Stimulated activated CD4-positive, alpha-beta T cell treated with anti-CD3 and anti-CD28 coated beads, TNF-alpha, amount 100 ng/mL, for 24 hours (primary cell): ENCODE data around the gene TTF1.
A peak's percentile ranks its signal among the peaks of the same experiment; 100 is the strongest.
"Not testable (repeated sequence)": the region's sequence is repeated elsewhere in the genome, so short reads cannot be mapped to it uniquely, and the experiment has no call there.

Experiments
- DNase-seq, 3 experiments: peaks; one replicate each; pipeline ENCODE4 v3.0.0-alpha.2; 2020; ENCODE audit warnings: low read depth in 3 of 3

The TTF1 gene

GRCh38 chr9:132411091-132411508 is 4.5 kb upstream of the TTF1 start:
- DNase-seq, result peak; percentile 29 to 63 (median 38)

DNA sequence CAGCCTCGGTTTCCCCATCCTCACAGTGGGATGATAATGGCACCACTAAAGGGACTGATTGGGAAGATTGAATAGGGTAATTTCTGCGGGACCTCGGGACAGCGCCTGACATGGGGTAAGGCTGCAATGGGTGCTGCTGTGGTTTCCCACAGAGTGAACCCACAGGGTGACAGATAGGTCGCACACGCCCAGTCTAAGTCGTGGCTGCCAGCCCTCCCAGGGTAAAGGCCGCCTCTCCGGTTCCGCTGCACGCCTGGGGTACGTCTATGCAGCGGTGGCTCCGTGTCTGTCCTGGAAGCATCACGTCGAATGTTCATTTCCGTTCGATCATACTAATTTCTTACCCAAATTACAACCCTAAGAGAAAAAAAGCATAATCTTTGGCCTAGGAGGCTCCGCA is 4.0 kb upstream of the TTF1 start:
- DNase-seq, result no peak

GRCh38 chr9:132409828-132410528 is 3.3 kb upstream of the TTF1 start, which contains the start of gene CFAP77:
Gene CFAP77 (plus strand): TSS chr9:132410211. CDS start chr9:132410272, 61 bp downstream.
- no peak for DNase-seq

DNA sequence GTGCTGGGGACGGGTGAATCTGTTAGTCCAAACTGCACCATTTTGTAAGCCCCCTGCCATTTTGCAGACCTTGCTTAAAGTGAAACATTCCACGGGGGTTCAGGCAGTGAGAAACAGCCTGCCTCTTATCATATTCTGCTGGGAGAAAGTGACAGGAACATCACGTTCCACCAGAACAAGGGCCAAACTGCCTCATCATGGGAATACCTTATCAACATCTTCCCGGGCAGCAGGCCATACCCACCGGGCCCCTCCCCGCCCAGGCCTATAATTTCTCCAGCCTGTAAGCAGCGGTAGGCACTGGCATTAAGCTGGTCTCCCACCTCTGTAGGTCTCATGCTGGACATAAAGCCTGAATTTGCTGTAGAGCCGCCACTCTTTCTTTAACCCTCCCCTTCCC is 1.9 kb upstream of the TTF1 start:
- DNase-seq, result no peak

DNA sequence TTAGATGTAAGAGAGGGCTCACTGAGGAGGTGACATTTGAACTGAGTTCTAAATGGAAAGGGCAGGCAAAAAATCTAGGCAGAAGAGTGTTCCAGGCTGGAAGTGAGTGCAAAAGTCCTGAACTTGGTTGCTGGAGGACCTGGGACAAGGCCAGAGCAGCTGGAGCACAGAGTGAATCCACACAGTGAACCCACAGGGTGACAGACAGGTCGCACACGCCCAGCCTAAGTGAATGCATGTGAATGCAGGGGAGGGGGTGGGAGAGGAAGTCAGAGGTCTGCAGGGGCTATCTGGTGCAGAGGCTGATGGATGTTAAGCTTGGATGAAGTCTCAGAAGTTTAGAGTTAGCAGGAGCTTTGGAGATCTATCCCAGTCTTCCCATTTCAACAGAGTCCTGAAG is 556 bp upstream of the TTF1 start:
- no peak for DNase-seq

- DNase-seq, result no peak
These were observed 2.3 kb downstream of the TTF1 start for GRCh38 chr9:132404228-132404881.

- DNase-seq, result no peak
These were observed 4.8 kb downstream of the TTF1 start for GRCh38 chr9:132401824-132402223.

DNA sequence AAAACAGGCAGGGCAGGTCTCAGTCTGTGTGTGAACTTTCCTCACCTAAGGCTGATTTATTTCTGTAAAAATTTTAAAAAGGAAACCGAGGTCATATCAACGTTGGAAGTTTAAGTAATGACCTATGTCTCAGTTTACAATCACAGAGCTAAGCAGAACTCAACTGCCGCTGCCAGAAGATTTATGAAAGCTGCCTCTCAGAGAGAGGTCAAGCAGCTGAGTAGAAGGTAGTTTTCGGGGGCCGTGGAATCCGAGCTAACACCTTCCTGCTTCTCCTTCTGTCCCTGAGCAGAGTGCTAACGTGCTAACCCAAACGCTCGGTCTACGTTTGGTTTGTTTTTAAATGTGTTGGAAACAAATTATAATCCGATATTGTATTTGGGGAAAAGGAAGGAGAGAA is 11.1 kb downstream of the TTF1 start:
- DNase-seq, result no peak

GRCh38 chr9:132391449-132391848 is 15.2 kb downstream of the TTF1 start:
- no peak for DNase-seq

- DNase-seq, result no peak
These were observed 15.7 kb downstream of the TTF1 start for GRCh38 chr9:132390966-132391365.

DNA sequence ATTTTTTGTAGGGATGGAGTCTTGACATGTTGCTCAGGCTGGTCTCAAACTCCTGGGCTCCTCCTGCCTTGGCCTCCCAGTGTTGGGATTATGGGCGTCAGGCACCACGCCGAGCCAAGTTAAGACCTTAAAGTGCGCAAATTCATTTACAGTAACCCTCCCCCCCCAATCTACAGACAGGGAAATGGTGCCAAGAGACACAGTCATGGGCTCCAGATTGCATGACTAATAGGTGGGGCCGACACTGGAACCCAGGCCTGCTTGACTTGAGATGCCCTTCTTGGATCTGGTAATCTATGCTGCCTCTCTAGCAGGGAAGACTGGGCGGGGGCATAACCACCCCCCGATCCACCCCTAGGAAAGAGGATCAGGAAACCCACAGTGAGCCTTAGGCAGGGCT is 19.5 kb downstream of the TTF1 start:
- no peak for DNase-seq

GRCh38 chr9:132384376-132384775 is 22.3 kb downstream of the TTF1 start:
- no peak for DNase-seq

DNA sequence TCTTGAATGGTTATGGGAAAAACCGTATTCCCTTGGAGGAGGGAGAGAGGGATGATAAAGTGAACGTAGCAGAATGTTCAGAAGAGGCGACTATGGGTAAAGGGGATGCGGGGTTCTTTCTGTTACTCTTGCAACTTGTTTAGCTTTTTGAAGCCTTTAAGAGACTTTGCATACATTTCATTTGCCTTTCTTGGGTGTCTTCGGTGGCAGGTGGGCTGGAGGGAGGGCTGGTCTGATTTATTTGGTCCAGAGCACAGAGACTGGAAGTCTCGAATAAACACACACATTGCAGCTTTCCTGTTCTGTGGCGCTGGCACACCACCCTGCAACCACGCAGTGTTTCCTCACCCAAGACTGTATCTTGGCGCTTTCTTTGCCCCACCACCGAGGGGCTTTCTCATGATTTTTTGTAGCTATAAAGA is 23.2 kb downstream of the TTF1 start:
- no peak for DNase-seq

GRCh38 chr9:132381966-132382541 is 24.6 kb downstream of the TTF1 start:
- no peak for DNase-seq

DNA sequence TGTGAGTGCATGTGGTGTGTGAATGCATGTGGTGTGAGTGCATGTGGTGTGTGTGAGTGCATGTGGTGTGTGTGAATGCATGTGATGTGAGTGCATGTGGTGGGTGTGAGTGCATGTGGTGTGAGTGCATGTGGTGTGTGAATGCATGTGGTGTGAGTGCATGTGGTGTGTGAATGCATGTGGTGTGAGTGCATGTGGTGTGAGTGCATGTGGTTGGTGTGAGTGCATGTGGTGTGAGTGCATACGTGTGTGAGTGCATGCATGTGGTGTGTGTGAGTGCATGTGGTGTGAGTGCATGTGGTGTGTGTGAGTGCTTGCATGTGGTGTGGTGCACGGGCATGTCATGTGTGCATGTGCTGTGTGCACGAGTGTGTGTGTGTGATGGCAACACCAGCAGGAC is 28.2 kb downstream of the TTF1 start:
- DNase-seq, result not testable (repeated sequence)

- DNase-seq, result not testable (repeated sequence)
These were observed 28.9 kb downstream of the TTF1 start for GRCh38 chr9:132377769-132378168.

DNA sequence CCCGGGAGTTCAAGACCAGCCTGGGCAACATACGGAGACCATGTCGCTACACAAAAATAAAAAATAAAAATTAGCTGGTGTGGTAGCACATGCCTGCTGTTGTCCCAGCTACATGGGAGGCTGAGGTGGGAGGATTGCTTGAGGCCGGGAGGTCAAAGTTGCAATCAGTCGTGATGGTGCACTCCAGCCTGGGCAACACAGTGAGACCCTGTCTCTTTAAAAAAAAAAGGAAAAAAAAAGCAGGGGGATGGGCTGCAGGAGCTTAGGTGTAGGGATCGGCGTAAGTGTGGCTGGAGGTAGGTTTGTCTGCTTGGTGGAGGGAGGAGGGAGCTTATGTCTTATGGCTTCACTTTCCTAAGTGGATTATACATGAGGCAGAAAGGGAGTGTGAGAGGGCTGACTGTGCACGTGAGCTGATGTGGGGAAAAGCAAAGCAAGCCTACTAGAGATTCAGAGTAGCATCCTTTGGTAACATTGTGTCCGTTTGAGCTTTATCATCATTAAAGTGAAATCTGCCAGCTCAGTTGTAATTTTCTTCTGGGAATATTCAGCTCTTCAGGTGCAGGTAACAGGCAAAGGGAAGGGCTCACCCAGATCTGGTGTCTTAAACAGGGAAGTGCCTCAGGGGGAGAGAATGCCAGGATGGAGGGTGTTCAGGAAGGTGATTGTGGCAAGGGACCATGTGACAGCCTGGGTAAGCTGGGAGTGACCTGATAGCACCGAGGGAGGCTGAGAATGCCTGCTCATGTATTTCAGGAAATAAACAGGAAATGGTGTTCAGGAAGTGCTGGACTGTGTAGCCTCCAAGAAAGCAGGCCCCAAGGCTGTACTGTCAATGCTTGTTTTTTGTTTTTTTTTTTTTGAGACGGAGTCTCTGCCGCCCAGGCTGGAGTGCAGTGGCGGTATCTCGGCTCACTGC is 34.2 kb downstream of the TTF1 start:
- no peak for DNase-seq

- no peak for DNase-seq
These were observed 36.0 kb downstream of the TTF1 start for GRCh38 chr9:132370592-132370991.

GRCh38 chr9:132369421-132369820 is 37.2 kb downstream of the TTF1 start:
- DNase-seq, result no peak

DNA sequence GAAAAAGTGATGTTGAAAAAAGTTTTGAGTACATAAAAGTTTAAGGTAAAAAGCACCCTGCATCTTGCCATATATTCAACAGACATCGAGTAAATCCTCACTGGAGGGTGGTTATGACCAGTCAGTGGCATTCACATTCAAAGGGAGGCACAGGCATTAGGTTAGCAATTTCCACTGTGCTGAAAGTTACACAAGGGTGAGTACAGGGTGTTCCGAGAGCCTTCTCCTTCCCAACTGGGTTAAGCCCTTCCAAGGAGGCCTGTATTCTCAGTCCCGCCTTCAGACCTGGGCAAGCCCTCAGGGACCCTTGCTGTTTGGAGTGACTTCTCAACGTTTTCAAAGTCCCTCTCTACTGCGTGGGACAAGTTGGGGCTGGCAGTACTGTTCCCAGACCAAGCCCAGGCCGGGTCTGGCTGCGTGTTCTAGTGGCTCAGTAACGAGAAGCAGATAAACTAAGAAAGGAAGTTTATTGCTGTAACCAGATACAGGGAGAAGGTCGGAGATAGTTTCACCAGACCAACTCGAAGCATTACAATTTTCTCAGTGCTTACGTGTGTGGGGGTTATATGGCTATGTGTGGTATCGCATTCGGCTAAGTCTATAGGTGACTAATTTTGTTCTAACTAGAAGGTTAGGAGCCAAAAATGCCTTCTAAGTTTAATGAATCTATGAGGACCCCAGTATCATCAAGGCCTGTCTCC is 38.9 kb downstream of the TTF1 start:
- DNase-seq, result no peak

- DNase-seq, result no peak
These were observed 40.2 kb downstream of the TTF1 start for GRCh38 chr9:132366481-132366880.
